ENCODE results near the gene SORCS2.

SORCS2 gene

GRCh38 chr4:7275067-7275466 lies 82.7 kb downstream of the SORCS2 start:
- DNase-seq = no peak

GRCh38 chr4:7275490-7276154 lies 83.3 kb downstream of the SORCS2 start:
- DNase-seq = no peak

GRCh38 chr4:7276515-7276914 lies 84.2 kb downstream of the SORCS2 start:
- DNase-seq = no peak

GRCh38 chr4:7278071-7278765 lies 85.9 kb downstream of the SORCS2 start:
- DNase-seq = no peak

GRCh38 chr4:7278981-7279380 lies 86.6 kb downstream of the SORCS2 start:
- DNase-seq = no peak

GRCh38 chr4:7279902-7280301 lies 87.6 kb downstream of the SORCS2 start:
- peak; percentile 33 for DNase-seq

GRCh38 chr4:7280926-7281690 lies 88.8 kb downstream of the SORCS2 start:
- DNase-seq = peak; percentile 51

GRCh38 chr4:7281691-7282665 lies 89.6 kb downstream of the SORCS2 start:
- no peak for DNase-seq

GRCh38 chr4:7282786-7283440 lies 90.6 kb downstream of the SORCS2 start:
- no peak for DNase-seq

GRCh38 chr4:7285244-7286094 lies 93.1 kb downstream of the SORCS2 start:
- DNase-seq = no peak

- DNase-seq = no peak
Measured at GRCh38 chr4:7286170-7286569, 93.8 kb downstream of the SORCS2 start.

- DNase-seq = no peak
Measured at GRCh38 chr4:7286798-7287197, 94.5 kb downstream of the SORCS2 start.

- DNase-seq = no peak
Measured at GRCh38 chr4:7287274-7287917, 95.1 kb downstream of the SORCS2 start.

- DNase-seq = no peak
Measured at GRCh38 chr4:7287918-7288280, 95.6 kb downstream of the SORCS2 start.

GRCh38 chr4:7288751-7289523 lies 96.6 kb downstream of the SORCS2 start:
- no peak for DNase-seq

- DNase-seq = no peak
Measured at GRCh38 chr4:7289589-7289988, 97.3 kb downstream of the SORCS2 start.

GRCh38 chr4:7291372-7292114 lies 99.2 kb downstream of the SORCS2 start:
- DNase-seq = peak; percentile 71

GRCh38 chr4:7293703-7294102 lies 101.4 kb downstream of the SORCS2 start:
- DNase-seq = no peak

GRCh38 chr4:7294176-7294756 lies 101.9 kb downstream of the SORCS2 start:
- no peak for DNase-seq
